ENCODE measurements around the gene SLAMF8.

Gene SLAMF8

GRCh38 chr1:159849626-159850366 is 23.1 kb downstream of the SLAMF8 start:
- DNase-seq, result no peak

GRCh38 chr1:159851407-159851806 is 24.7 kb downstream of the SLAMF8 start:
- no peak for DNase-seq

- no peak for DNase-seq
These were observed 26.9 kb downstream of the SLAMF8 start for GRCh38 chr1:159853417-159854115.

- DNase-seq, result no peak
These were observed 27.5 kb downstream of the SLAMF8 start for GRCh38 chr1:159854116-159854692.

- DNase-seq, result peak; percentile 90
These were observed 28.1 kb downstream of the SLAMF8 start for GRCh38 chr1:159854693-159855192.

GRCh38 chr1:159855709-159856108 is 29.0 kb downstream of the SLAMF8 start:
- DNase-seq, result no peak

GRCh38 chr1:159856576-159856975 is 29.9 kb downstream of the SLAMF8 start:
- DNase-seq, result no peak

- no peak for DNase-seq
These were observed 31.2 kb downstream of the SLAMF8 start for GRCh38 chr1:159857889-159858288.

- DNase-seq, result no peak
These were observed 33.2 kb downstream of the SLAMF8 start for GRCh38 chr1:159859767-159860322.

GRCh38 chr1:159860456-159860855 is 33.8 kb downstream of the SLAMF8 start:
- no peak for DNase-seq

- DNase-seq, result no peak
These were observed 34.5 kb downstream of the SLAMF8 start for GRCh38 chr1:159861218-159861617.

- no peak for DNase-seq
These were observed 35.4 kb downstream of the SLAMF8 start for GRCh38 chr1:159862031-159862430.

- no peak for DNase-seq
These were observed 35.9 kb downstream of the SLAMF8 start, which contains the start of gene VSIG8 for GRCh38 chr1:159862557-159862956. Gene VSIG8 (minus strand): TSS chr1:159862657. CDS start chr1:159862521, 136 bp downstream.

GRCh38 chr1:159864262-159864661 is 37.6 kb downstream of the SLAMF8 start:
- no peak for DNase-seq

- no peak for DNase-seq
These were observed 39.4 kb downstream of the SLAMF8 start for GRCh38 chr1:159866066-159866465.

- DNase-seq, result no peak
These were observed 40.4 kb downstream of the SLAMF8 start for GRCh38 chr1:159866905-159867663.

GRCh38 chr1:159867664-159868026 is 41.0 kb downstream of the SLAMF8 start:
- peak; percentile 88 for DNase-seq

GRCh38 chr1:159868766-159869165 is 42.1 kb downstream of the SLAMF8 start:
- DNase-seq, result no peak

- no peak for DNase-seq
These were observed 42.5 kb downstream of the SLAMF8 start for GRCh38 chr1:159869173-159869572.

- DNase-seq, result no peak
These were observed 42.9 kb downstream of the SLAMF8 start for GRCh38 chr1:159869607-159870006.

- DNase-seq, result no peak
These were observed 44.0 kb downstream of the SLAMF8 start for GRCh38 chr1:159870704-159871103.

GRCh38 chr1:159872891-159873290 is 46.2 kb downstream of the SLAMF8 start:
- DNase-seq, result no peak
